HL-60 (cell line): ENCODE data around the gene FAM240A.

Source experiments
- DNase-seq, 2 experiments: peaks; one replicate each; pipeline ENCODE4 v3.0.0-alpha.2; 2010 to 2020; ENCODE audit warnings: low read depth in 1 of 2, low spot score in 1 of 2
- H3K27ac ChIP-seq: fragments of 250-450 bp; sonication (Bioruptor Pico); replicated peaks from 2 replicates; pipeline ENCODE4 v1.5.1; 2020; ENCODE audit warnings: mild to moderate bottlenecking, moderate library complexity
- H3K27me3 ChIP-seq: fragments of 250-450 bp; sonication (Bioruptor Pico); 2 replicates; pipeline ENCODE4 v1.5.1; 2021; ENCODE audit warnings: mild to moderate bottlenecking, moderate library complexity; ENCODE audit not compliant: insufficient read depth, poor library complexity, severe bottlenecking
- H3K4me3 ChIP-seq: replicated peaks from 2 replicates; pipeline ENCODE4 v1.5.1; 2011; ENCODE audit warnings: mild to moderate bottlenecking, control low read depth, low read length; ENCODE audit not compliant: insufficient read depth
- CTCF ChIP-seq: IDR thresholded peaks from one replicate; pipeline ENCODE4 v1.5.1; 2011; ENCODE audit warnings: low read length, control low read depth, inconsistent platforms; ENCODE audit not compliant: insufficient read depth
- GABPA ChIP-seq: IDR thresholded peaks from 2 replicates; pipeline ENCODE4 v1.6.1; 2012; ENCODE audit warnings: low read depth
- POLR2AphosphoS5 ChIP-seq: IDR thresholded peaks from 2 replicates; pipeline ENCODE4 v1.6.1; 2012; ENCODE audit warnings: low read depth
- SPI1 ChIP-seq: IDR thresholded peaks from 2 replicates; pipeline ENCODE4 v1.6.1; 2012; ENCODE audit warnings: low read depth, mild to moderate bottlenecking, borderline replicate concordance
- TF ChIP-seq, protein P1 (sequence below): IDR thresholded peaks from 2 replicates; pipeline ENCODE4 v1.6.1; 2012; ENCODE audit warnings: low read depth; ENCODE audit not compliant: insufficient replicate concordance

FAM240A gene

DNA sequence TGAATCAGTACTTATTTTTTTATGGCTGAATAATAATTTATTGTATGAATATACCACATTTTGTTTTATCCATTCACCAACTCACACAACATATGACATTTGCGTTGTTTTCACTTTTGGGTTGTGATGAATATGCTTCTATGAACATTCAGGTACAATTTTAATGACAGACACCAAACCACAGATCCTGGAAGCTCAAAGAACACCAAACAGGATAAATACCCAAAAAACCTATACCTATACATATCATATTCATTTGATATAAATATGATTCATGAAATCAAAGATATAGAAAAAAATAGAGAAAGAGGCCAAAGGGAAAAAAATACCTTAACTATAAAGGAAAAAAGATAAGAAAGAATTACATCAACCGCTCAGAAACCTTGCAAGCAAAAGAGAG lies 35.8 kb downstream of the FAM240A start:
- Histone ChIP-seq H3K27me3 (no peaks in the 10 kb centered on the region), H3K27ac (no peak overlapping the region), H3K4me3 (no peak overlapping the region)
- DNase-seq: no peak
- TF ChIP-seq, protein P1, sequence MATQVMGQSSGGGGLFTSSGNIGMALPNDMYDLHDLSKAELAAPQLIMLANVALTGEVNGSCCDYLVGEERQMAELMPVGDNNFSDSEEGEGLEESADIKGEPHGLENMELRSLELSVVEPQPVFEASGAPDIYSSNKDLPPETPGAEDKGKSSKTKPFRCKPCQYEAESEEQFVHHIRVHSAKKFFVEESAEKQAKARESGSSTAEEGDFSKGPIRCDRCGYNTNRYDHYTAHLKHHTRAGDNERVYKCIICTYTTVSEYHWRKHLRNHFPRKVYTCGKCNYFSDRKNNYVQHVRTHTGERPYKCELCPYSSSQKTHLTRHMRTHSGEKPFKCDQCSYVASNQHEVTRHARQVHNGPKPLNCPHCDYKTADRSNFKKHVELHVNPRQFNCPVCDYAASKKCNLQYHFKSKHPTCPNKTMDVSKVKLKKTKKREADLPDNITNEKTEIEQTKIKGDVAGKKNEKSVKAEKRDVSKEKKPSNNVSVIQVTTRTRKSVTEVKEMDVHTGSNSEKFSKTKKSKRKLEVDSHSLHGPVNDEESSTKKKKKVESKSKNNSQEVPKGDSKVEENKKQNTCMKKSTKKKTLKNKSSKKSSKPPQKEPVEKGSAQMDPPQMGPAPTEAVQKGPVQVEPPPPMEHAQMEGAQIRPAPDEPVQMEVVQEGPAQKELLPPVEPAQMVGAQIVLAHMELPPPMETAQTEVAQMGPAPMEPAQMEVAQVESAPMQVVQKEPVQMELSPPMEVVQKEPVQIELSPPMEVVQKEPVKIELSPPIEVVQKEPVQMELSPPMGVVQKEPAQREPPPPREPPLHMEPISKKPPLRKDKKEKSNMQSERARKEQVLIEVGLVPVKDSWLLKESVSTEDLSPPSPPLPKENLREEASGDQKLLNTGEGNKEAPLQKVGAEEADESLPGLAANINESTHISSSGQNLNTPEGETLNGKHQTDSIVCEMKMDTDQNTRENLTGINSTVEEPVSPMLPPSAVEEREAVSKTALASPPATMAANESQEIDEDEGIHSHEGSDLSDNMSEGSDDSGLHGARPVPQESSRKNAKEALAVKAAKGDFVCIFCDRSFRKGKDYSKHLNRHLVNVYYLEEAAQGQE: no peak
- no peak for TF ChIP-seq POLR2AphosphoS5
- no peak for TF ChIP-seq SPI1
- TF ChIP-seq GABPA: no peak
- no peak for TF ChIP-seq CTCF

DNA sequence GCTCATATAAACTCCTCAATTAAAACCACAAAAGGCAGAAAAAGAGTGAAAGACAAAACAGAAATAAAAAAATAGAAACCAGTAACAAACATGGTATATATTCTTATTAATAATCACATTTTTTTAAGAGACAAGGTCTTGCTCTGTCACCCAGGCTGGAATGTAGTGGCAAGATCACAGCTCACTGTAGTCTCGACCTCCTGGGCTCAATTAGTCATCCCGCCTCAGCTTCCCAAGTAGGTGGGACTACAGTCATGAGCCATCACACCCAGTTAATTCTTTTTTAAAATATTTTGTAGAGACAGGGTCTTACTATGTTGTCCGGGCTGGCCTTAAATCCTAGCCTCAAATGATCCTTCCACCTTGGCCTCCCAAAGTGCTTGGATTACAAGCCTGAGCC lies 37.1 kb downstream of the FAM240A start:
- TF ChIP-seq SPI1: no peak
- TF ChIP-seq POLR2AphosphoS5: no peak

DNA sequence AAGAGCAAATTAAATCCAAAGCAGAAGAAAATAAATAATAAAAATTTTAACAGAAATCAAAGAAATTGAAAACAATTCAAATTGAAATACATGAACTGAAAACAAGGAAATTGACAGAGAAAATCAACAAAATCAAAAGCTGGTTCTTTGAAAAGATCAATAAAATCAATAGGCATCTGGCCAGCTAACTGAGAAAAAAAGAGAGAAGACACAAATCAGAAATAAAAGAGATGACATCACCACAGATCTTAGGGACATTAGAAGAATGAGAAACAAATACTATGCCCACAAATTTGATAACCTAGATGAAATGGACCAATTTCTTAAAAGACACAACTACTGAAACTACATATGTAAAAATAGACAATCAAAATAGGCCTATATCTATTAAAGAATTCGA lies 38.8 kb downstream of the FAM240A start:
- TF ChIP-seq SPI1: no peak
- TF ChIP-seq, protein P1: no peak
- DNase-seq: no peak
- H3K27ac ChIP-seq: no peak overlapping the region
- no peak overlapping the region for H3K4me3 ChIP-seq
- H3K27me3 ChIP-seq: no peaks in the 10 kb centered on the region

More for the DNA sequence above, 37.1 kb downstream of the FAM240A start:
- Histone ChIP-seq H3K27me3 (no peaks in the 10 kb centered on the region), H3K4me3 (no peak overlapping the region), H3K27ac (no peak overlapping the region)
- DNase-seq: no peak

GRCh38 chr3:46655271-46655670 lies 42.9 kb downstream of the FAM240A start:
- H3K27ac ChIP-seq: no peak overlapping the region
- TF ChIP-seq SPI1: no peak
- TF ChIP-seq CTCF: no peak
- TF ChIP-seq, protein P1: no peak
- no peak for TF ChIP-seq POLR2AphosphoS5
- no peak for TF ChIP-seq GABPA
- H3K27me3 ChIP-seq: no peaks in the 10 kb centered on the region
- no peak overlapping the region for H3K4me3 ChIP-seq
- no peak for DNase-seq
